HepG2 (cell line): Measurements from ENCODE around the gene CAPN10. TPM values are rescaled to one million over a fixed set of nuclear protein-coding genes. Genes with fewer than 3 reads are reported as not detected.

Experiments used
- CBX5 ChIP-seq: sonication (generic); formaldehyde crosslinking; IDR thresholded peaks from 2 replicates; pipeline ENCODE4 v1.4.0; 2020; ENCODE audit warnings: missing genetic modification reagents, borderline replicate concordance
- CEBPB ChIP-seq: IDR thresholded peaks from 2 replicates; pipeline ENCODE4 v1.6.1; 2011; ENCODE audit warnings: low read depth, low read length, improper control_type of control experiment, borderline replicate concordance
- EED ChIP-seq: sonication (generic); formaldehyde crosslinking; IDR thresholded peaks from 2 replicates; pipeline ENCODE4 v1.5.0; 2020; ENCODE audit warnings: mild to moderate bottlenecking, missing genetic modification reagents
- HES4 ChIP-seq: sonication (generic); formaldehyde crosslinking; IDR thresholded peaks from 2 replicates; pipeline ENCODE4 v1.9.0; 2021; ENCODE audit warnings: mild to moderate bottlenecking, missing genetic modification reagents, borderline replicate concordance
- KMT2B ChIP-seq: IDR thresholded peaks from 2 replicates; pipeline ENCODE4 v1.6.1; 2016; ENCODE audit warnings: missing genetic modification reagents, missing compliant biosample characterization
- PBX3 ChIP-seq: sonication (generic); formaldehyde crosslinking; IDR thresholded peaks from 2 replicates; pipeline ENCODE4 v1.8.1; 2023; ENCODE audit warnings: missing genetic modification reagents, inconsistent platforms, borderline replicate concordance
- POLR2AphosphoS5 ChIP-seq: IDR thresholded peaks from 2 replicates; pipeline ENCODE4 v1.6.1; 2012; ENCODE audit warnings: low read depth, low read length
- PRDM10 ChIP-seq: sonication (generic); formaldehyde crosslinking; IDR thresholded peaks from 2 replicates; pipeline ENCODE4 v1.4.0; 2020; ENCODE audit warnings: low read depth, missing genetic modification reagents
- SMARCE1 ChIP-seq: fragments of 450-650 bp; IDR thresholded peaks from 2 replicates; pipeline ENCODE4 v1.6.1; 2017; ENCODE audit warnings: borderline replicate concordance
- TBP ChIP-seq: sonication (generic); formaldehyde crosslinking; IDR thresholded peaks from 2 replicates; pipeline ENCODE4 v1.5.0; 2020; ENCODE audit warnings: missing genetic modification reagents
- TBX3 ChIP-seq: fragments of 450-650 bp; IDR thresholded peaks from 2 replicates; pipeline ENCODE4 v1.6.1; 2017; ENCODE audit warnings: antibody characterized with exemption, mild to moderate bottlenecking, inconsistent platforms, borderline replicate concordance
- ZBTB20 ChIP-seq: sonication (generic); formaldehyde crosslinking; IDR thresholded peaks from 2 replicates; pipeline ENCODE4 v1.8.1; 2023; ENCODE audit warnings: missing genetic modification reagents, low read depth, mild to moderate bottlenecking, borderline replicate concordance
- ZKSCAN8 ChIP-seq: IDR thresholded peaks from 2 replicates; pipeline ENCODE4 v1.6.1; 2016; ENCODE audit warnings: borderline replicate concordance, missing genetic modification reagents, missing compliant biosample characterization
- ZNF224 ChIP-seq: sonication (generic); formaldehyde crosslinking; IDR thresholded peaks from 2 replicates; pipeline ENCODE4 v1.5.0; 2020; ENCODE audit warnings: mild to moderate bottlenecking, missing genetic modification reagents
- ZNF317 ChIP-seq: sonication (generic); formaldehyde crosslinking; IDR thresholded peaks from 2 replicates; pipeline ENCODE4 v1.5.0; 2020; ENCODE audit warnings: mild to moderate bottlenecking, missing genetic modification reagents
- ZNF354B ChIP-seq: sonication (generic); formaldehyde crosslinking; IDR thresholded peaks from 2 replicates; pipeline ENCODE4 v1.8.0; 2022; ENCODE audit warnings: mild to moderate bottlenecking, missing genetic modification reagents
- ZNF414 ChIP-seq: sonication (generic); formaldehyde crosslinking; IDR thresholded peaks from 2 replicates; pipeline ENCODE4 v1.5.0; 2020; ENCODE audit warnings: missing genetic modification reagents
- ZNF567 ChIP-seq: sonication (generic); formaldehyde crosslinking; IDR thresholded peaks from 2 replicates; pipeline ENCODE4 v1.8.1; 2023; ENCODE audit warnings: mild to moderate bottlenecking, missing genetic modification reagents, borderline replicate concordance
- ZNF770 ChIP-seq: sonication (generic); formaldehyde crosslinking; IDR thresholded peaks from 2 replicates; pipeline ENCODE4 v1.5.0; 2020; ENCODE audit warnings: mild to moderate bottlenecking, missing genetic modification reagents
- polyA plus RNA-seq, 8 experiments: library from polyadenylated mRNA; depleted of rRNA in 3 of 8; stranded (reverse) in 7 of 8; unstranded in 1 of 8; fragments of >200 nt; fragmentation: Illumina TruSeq in 4 of 8; extraction: Trizol in 4 of 8; gene quantifications; 2 replicates each; pipeline versions ENCODE4 v1.2.1 to v1.2.3, GENCODE V29; 2011 to 2016; ENCODE audit warnings: low read depth in 4 of 8, missing spikeins in 1 of 8, mixed read lengths in 1 of 8; ENCODE audit not compliant: insufficient read depth in 1 of 8
- total RNA-seq, 5 experiments: library from RNA; depleted of rRNA; stranded (reverse); fragments of >200 nt; fragmentation: Illumina TruSeq; extraction: Trizol; gene quantifications; 2 replicates each; pipeline ENCODE4 v1.2.3, GENCODE V29; 2016; ENCODE audit warnings: low read depth in 1 of 5

CAPN10 gene
- total and polyA plus RNA-seq, 2 of the 13 experiments (the other 11 are each of a cell fraction or from before 2014, with no cell fraction given), result 27.6 to 32.4 TPM

- TF ChIP-seq ZNF567 (CRISPR knock-in tag) (peak; percentile 24; the same call in 1 of the 2 replicates), KMT2B (0 out of 2 replicates have a peak, but pooled peaks have one; percentile 23), POLR2AphosphoS5 (0 out of 2 replicates have a peak, but pooled peaks have one; percentile 26), ZNF354B (peak; percentile 32; the same call in 1 of the 2 replicates), ZNF317 (CRISPR knock-in tag) (no peak), PBX3 (CRISPR knock-in tag) (no peak), ZNF770 (CRISPR knock-in tag) (no peak), PRDM10 (CRISPR knock-in tag) (no peak), EED (no peak), TBP (no peak), CEBPB (peak; percentile 32; the same call in 1 of the 2 replicates), ZBTB20 (CRISPR knock-in tag) (peak; percentile 42; the same call in 1 of the 2 replicates), CBX5 (CRISPR knock-in tag) (no peak; the same call in 1 of the 2 replicates), TBX3 (no peak), ZNF414 (CRISPR knock-in tag) (no peak), ZNF224 (CRISPR knock-in tag) (0 out of 2 replicates have a peak, but pooled peaks have one; percentile 13), ZKSCAN8 (CRISPR knock-in tag) (no peak), HES4 (0 out of 2 replicates have a peak, but pooled peaks have one; percentile 2), SMARCE1 (no peak)
- TF ChIP-seq, all 625 proteins: peak for 57
Measured at GRCh38 chr2:240567137-240567871, 19.2 kb upstream of the CAPN10 start (continued).
